ENCODE data around the gene MED27. TPM values are rescaled to one million over a fixed set of nuclear protein-coding genes. Genes with fewer than 3 reads are reported as not detected.

Gene MED27
- total RNA-seq, 2 experiments from 2014 or later: 32.5 TPM

GRCh38 chr9:131899296-131900228, 180.1 kb downstream of the MED27 start:
- no peak overlapping the region for H3K27ac Mint-ChIP-seq
- no peak overlapping the region for H3K4me3 Mint-ChIP-seq
- ChIA-PET CTCF (interaction anchor here (1.6 kb wide), 1 partner anchor 15 kb away, joined by 4 read pairs; no protein-coding TSS in a partner anchor), POLR2A (no interaction called here)
- peaks cover 1% of the 10 kb centered on the region for H3K36me3 Mint-ChIP-seq (ENCODE audit: low read depth)
- intact Hi-C loops (cut with micrococcal nuclease): no loop called here
- no peaks in the 10 kb centered on the region for H3K27me3 Mint-ChIP-seq
- ATAC-seq (no peak), DNase-seq (no peak)
- no peaks in the 10 kb centered on the region for H3K9me3 Mint-ChIP-seq
- TF ChIP-seq, protein P1, sequence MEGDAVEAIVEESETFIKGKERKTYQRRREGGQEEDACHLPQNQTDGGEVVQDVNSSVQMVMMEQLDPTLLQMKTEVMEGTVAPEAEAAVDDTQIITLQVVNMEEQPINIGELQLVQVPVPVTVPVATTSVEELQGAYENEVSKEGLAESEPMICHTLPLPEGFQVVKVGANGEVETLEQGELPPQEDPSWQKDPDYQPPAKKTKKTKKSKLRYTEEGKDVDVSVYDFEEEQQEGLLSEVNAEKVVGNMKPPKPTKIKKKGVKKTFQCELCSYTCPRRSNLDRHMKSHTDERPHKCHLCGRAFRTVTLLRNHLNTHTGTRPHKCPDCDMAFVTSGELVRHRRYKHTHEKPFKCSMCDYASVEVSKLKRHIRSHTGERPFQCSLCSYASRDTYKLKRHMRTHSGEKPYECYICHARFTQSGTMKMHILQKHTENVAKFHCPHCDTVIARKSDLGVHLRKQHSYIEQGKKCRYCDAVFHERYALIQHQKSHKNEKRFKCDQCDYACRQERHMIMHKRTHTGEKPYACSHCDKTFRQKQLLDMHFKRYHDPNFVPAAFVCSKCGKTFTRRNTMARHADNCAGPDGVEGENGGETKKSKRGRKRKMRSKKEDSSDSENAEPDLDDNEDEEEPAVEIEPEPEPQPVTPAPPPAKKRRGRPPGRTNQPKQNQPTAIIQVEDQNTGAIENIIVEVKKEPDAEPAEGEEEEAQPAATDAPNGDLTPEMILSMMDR (IDR thresholded peaks at IDR 0.05): no peak
- H3K4me1 Mint-ChIP-seq (ENCODE audit: low read depth): no peaks in the 10 kb centered on the region

DNA sequence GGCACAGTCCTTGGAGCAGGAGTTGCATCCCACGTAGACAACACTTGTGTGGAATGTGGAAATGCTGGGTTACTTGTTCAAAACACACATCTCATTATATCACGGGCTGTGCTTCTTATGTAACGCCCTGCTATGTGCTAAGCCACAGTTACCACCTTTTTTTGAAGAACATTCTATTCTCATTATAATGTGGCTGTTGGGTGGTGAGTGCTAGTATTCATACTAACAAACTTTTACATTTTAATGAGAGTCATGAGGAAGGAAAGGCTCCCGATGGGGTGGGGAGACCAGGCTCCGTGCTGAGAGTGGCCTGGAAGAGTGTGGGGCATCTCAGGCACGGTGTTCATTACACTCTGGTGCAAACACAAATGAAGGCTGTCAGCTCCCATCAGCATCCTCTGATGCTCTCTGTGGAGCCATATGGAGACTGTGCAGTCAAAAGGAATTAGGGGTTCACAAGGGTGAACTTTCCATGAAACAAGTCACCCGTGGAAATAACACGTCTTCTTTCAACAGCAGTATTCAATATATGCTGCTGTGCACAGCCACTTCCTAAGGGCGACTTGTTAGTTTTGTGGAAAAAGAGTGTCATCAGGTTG, 186.7 kb downstream of the MED27 start:
- no peak for DNase-seq
- POLR2A ChIA-PET: no interaction called here
- no peaks in the 10 kb centered on the region for H3K27me3 Mint-ChIP-seq
- TF ChIP-seq, protein P1 (IDR thresholded peaks at IDR 0.05): no peak
- H3K4me1 Mint-ChIP-seq (ENCODE audit: low read depth): no peaks in the 10 kb centered on the region
- CTCF ChIA-PET: no interaction called here
- H3K4me3 Mint-ChIP-seq: no peak overlapping the region
- intact Hi-C loops (cut with micrococcal nuclease): no loop called here
- peaks cover 9% of the 10 kb centered on the region for H3K36me3 Mint-ChIP-seq (ENCODE audit: low read depth)
- no peak overlapping the region for H3K27ac Mint-ChIP-seq
- no peaks in the 10 kb centered on the region for H3K9me3 Mint-ChIP-seq
- ATAC-seq: no peak

- Mint-ChIP-seq H3K4me3 (no peak overlapping the region), H3K27me3 (no peaks in the 10 kb centered on the region), H3K27ac (no peak overlapping the region), H3K9me3 (no peaks in the 10 kb centered on the region), H3K4me1 (ENCODE audit: low read depth) (no peaks in the 10 kb centered on the region), H3K36me3 (ENCODE audit: low read depth) (peaks cover 9% of the 10 kb centered on the region)
- no peak for ATAC-seq
- ChIA-PET CTCF (no interaction called here), POLR2A (no interaction called here)
- intact Hi-C loops (cut with micrococcal nuclease): no loop called here
- DNase-seq: no peak
- TF ChIP-seq, protein P1 (IDR thresholded peaks at IDR 0.05): no peak
Observed at GRCh38 chr9:131892162-131892707, 187.4 kb downstream of the MED27 start.

DNA sequence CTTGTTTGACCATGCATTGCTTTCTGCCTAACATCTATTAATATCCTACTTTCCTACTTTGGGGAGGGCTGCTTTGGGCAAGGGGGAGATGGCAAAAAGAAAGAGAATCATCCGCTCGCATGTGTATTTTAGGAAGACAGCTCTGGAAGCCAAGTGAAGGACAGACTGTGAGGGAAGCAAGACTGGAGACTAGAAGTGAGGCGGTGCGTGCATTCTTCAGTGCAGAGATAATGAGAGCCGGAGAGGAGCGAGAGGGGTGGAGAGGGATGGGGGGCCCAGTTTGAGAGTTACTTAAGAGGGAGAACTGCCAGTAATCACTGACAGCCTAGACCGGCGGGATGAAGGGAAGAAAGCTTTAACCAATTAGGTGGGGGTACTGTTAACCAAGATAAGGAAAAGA, 188.1 kb downstream of the MED27 start:
- H3K4me1 Mint-ChIP-seq (ENCODE audit: low read depth): no peaks in the 10 kb centered on the region
- DNase-seq: no peak
- no peak overlapping the region for H3K27ac Mint-ChIP-seq
- intact Hi-C loops (cut with micrococcal nuclease): no loop called here
- ChIA-PET POLR2A (no interaction called here), CTCF (no interaction called here)
- H3K36me3 Mint-ChIP-seq (ENCODE audit: low read depth): peaks cover 9% of the 10 kb centered on the region
- no peak overlapping the region for H3K4me3 Mint-ChIP-seq
- no peaks in the 10 kb centered on the region for H3K27me3 Mint-ChIP-seq
- TF ChIP-seq, protein P1 (IDR thresholded peaks at IDR 0.05): no peak
- no peaks in the 10 kb centered on the region for H3K9me3 Mint-ChIP-seq
- ATAC-seq: no peak
